GM12874 (cell line): ENCODE data around the gene PLA2G4A.

Source experiments
- CTCF ChIP-seq: IDR thresholded peaks from 2 replicates; pipeline ENCODE4 v1.5.1; 2011; ENCODE audit warnings: low read depth, mild to moderate bottlenecking, control low read depth, low read length, moderate library complexity; ENCODE audit not compliant: insufficient read depth

The PLA2G4A gene

DNA sequence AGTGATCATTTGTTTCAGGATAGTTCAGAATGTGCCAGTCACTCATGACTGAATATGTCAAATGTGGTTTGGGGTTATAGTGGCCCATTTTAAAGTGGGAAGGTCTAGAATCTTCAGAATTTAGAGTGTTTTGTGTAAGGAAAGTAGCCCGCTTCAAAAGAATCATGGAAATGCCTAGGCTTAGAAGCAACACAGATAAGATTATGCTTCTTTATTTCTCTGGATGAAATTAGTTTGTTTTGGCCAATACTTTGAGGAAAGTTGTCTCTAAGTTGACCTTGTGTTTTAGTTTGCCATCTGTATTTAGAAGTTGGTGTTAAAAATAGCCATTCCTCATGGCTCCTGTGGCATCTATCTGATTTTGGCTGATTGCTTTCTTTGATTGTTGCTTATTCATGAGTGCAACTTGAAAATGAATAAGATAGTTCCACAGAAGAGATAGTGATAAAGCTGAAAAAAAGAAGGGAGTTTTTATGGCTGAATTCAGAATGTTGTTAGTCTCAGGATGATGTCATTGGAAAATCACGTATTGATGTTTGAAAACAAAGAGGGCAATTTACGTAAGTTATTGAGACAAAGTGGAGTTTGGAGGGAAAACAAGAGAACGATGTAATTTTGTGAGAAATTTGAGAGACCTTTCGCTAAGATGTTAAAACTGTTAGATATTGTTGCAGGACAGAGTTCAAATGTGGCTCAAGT, 71.9 kb downstream of the PLA2G4A start:
- no peak for TF ChIP-seq CTCF

DNA sequence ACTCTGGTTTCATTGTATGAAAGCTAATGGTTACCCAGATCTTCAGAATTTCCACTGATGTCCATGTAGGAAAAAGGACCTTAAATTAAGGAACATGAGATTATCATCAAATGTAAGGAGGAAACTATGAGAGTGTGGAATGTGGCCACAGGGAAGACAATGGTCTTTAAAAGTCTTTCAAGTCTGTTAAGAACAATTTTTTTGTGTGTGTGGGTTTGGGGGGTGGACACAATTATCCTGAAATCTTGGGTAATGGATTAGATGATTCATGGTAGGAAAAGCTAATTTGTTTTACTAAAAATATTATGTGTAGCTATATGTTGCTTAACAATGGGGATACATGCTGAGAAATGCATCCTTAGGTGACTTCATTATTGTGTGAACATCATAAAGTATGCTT, 72.9 kb downstream of the PLA2G4A start:
- no peak for TF ChIP-seq CTCF

DNA sequence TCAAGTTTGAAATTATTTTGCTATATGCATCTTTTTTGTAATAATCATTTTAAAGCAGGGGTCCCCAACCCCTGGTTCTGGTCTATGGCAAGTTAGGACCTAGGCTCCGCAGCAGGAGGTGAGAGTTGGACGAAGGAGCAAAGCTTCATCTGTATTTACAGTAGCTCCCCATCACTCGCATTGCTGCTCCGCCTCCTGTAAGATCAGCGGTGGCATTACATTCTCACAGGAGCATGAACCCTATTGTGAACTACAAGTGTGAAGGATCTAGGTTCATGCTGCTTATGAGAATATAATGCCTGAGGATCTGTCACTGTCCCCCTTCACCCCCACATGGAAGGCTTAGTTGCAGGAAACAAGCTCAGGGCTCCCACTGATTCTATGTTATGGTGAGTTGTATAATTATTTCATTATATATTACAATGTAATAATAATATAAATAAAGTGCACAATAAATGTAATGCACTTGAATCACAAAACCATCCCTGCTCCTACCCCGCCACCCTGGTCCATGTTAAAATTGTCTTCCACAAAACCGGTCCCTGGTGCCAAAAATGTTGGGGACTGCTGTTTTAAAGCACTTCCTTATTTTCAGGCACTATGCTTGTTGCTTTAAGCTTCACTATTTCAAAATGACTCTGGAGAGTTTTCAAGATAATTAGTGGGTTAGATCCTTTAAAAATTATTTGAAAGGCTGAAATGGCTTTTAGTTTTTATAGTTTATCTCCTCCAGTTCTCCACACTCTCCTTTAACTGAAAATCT, 74.8 kb downstream of the PLA2G4A start:
- TF ChIP-seq CTCF = no peak

- TF ChIP-seq CTCF = no peak
Observed at GRCh38 chr1:186904361-186904760, 75.6 kb downstream of the PLA2G4A start.

DNA sequence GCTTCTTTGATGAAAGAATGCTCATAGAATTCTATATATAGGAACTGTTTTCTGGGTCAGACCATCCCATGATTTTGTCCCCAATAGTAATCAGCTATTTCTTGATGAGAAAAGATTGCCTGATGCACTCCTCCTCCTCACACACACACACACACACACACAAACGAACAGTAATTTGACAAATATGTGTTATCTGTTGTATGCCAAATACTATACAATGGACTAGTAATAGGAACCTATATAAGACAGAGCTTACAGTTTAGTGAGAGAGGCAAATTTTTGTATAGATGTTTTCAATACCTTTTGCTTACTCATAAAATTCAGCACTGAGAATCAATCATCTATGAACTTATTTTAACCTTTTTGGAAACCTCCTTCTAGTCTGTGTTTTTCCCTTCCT, 76.8 kb downstream of the PLA2G4A start:
- no peak for TF ChIP-seq CTCF

- TF ChIP-seq CTCF = no peak
Observed at GRCh38 chr1:186915555-186915954, 86.8 kb downstream of the PLA2G4A start.

GRCh38 chr1:186917106-186917786, 88.5 kb downstream of the PLA2G4A start:
- peak; percentile 11; the same call in 1 of the 2 replicates for TF ChIP-seq CTCF
